ENCODE measurements around the gene ARHGEF3.

The ARHGEF3 gene

GRCh38 chr3:56682462-56683121 is 119.2 kb downstream of the ARHGEF3 start:
- DNase-seq (ENCODE audit: low spot score), result peak; percentile 78

GRCh38 chr3:56681984-56682461 is 119.7 kb downstream of the ARHGEF3 start:
- DNase-seq (ENCODE audit: low spot score), result no peak

GRCh38 chr3:56680054-56680580 is 121.6 kb downstream of the ARHGEF3 start:
- DNase-seq (ENCODE audit: low spot score), result no peak
